ENCODE measurements around the gene G6PD. TPM values are rescaled to one million over a fixed set of nuclear protein-coding genes. Genes with fewer than 3 reads are reported as not detected.
A peak's percentile ranks its signal among the peaks of the same experiment; 100 is the strongest.

The G6PD gene
- total RNA-seq, 6 experiments from 2014 or later = 119 to 226 (median 192) TPM

DNA sequence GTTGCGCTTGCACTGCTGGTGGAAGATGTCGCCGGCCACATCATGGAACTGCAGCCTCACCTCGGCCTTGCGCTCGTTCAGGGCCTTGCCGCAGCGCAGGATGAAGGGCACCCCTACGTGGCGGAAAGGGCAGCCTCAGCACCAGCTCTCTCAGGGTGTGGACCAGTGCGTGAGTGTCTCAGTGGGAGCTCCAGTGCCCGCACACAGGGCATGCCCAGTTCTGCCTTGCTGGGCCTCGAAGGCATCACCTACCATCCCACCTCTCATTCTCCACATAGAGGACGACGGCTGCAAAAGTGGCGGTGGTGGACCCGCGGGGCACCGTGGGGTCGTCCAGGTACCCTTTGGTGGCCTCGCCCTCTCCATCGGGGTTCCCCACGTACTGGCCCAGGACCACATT, 14.0 kb downstream of the G6PD start:
- Mint-ChIP-seq H3K27me3 (ENCODE audit: insufficient read depth) (peaks cover 3% of the 10 kb centered on the region), H3K27ac (no peak overlapping the region), H3K9me3 (no peaks in the 10 kb centered on the region), H3K36me3 (ENCODE audit: low read depth) (no peaks in the 10 kb centered on the region), H3K4me3 (no peak overlapping the region), H3K4me1 (ENCODE audit: low read depth) (peaks cover under 1% of the 10 kb centered on the region; the same call in 1 of the 2 replicates)
- no peak for DNase-seq
- TF ChIP-seq, protein P1, sequence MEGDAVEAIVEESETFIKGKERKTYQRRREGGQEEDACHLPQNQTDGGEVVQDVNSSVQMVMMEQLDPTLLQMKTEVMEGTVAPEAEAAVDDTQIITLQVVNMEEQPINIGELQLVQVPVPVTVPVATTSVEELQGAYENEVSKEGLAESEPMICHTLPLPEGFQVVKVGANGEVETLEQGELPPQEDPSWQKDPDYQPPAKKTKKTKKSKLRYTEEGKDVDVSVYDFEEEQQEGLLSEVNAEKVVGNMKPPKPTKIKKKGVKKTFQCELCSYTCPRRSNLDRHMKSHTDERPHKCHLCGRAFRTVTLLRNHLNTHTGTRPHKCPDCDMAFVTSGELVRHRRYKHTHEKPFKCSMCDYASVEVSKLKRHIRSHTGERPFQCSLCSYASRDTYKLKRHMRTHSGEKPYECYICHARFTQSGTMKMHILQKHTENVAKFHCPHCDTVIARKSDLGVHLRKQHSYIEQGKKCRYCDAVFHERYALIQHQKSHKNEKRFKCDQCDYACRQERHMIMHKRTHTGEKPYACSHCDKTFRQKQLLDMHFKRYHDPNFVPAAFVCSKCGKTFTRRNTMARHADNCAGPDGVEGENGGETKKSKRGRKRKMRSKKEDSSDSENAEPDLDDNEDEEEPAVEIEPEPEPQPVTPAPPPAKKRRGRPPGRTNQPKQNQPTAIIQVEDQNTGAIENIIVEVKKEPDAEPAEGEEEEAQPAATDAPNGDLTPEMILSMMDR (IDR thresholded peaks at IDR 0.05) = no peak

DNA sequence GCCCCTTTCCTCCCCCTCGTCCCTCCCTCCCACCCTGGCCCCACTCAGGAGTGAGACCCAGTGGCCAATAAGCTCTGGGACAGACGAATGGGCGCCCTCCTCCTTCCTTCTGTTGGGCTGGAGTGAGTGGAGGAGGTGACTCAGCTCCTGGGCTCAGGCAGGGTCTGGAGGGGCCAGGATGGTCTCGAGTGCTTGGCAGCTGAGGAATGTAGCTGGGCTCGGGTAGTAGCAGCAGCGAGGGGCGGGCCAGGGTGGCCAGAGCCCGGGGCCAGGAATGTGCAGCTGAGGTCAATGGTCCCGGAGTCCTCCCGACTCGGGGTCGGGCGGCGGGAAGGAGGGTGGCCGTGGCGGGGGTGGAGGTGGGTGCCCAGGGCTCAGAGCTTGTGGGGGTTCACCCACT, 15.0 kb downstream of the G6PD start:
- no peak for DNase-seq
- TF ChIP-seq, protein P1 (IDR thresholded peaks at IDR 0.05) = no peak
- no peaks in the 10 kb centered on the region for H3K9me3 Mint-ChIP-seq
- no peak overlapping the region for H3K4me3 Mint-ChIP-seq
- peaks cover 11% of the 10 kb centered on the region for H3K4me1 Mint-ChIP-seq (ENCODE audit: low read depth)
- no peak overlapping the region for H3K27ac Mint-ChIP-seq
- H3K27me3 Mint-ChIP-seq (ENCODE audit: insufficient read depth) = peaks cover 3% of the 10 kb centered on the region
- H3K36me3 Mint-ChIP-seq (ENCODE audit: low read depth) = no peaks in the 10 kb centered on the region

DNA sequence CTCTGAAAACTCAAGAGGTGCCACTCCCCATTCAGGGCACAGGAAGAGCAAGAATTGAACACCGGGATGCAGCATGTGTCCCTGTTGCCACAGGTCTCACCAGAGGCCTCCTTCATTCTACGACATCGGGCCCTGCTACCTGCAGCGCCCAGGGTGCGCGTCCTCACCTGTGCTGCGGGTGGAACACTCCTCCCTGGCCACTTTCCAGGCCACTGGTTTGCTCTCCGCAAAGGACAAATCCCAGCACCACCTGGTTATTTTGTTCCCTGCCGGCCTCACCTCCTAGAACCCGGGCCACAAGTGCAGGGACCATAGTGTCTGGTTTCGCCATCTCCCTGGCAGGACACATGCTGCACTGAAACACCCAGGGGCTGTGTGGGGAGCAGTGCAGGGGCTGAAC, 16.4 kb downstream of the G6PD start:
- no peak overlapping the region for H3K4me3 Mint-ChIP-seq
- TF ChIP-seq, protein P1 (IDR thresholded peaks at IDR 0.05) = no peak
- peaks cover 17% of the 10 kb centered on the region for H3K4me1 Mint-ChIP-seq (ENCODE audit: low read depth)
- H3K27ac Mint-ChIP-seq = no peak overlapping the region; the same call in 1 of the 2 replicates
- no peak for DNase-seq
- peaks cover 3% of the 10 kb centered on the region; the same call in 1 of the 2 replicates for H3K27me3 Mint-ChIP-seq (ENCODE audit: insufficient read depth)
- no peaks in the 10 kb centered on the region for H3K9me3 Mint-ChIP-seq
- no peaks in the 10 kb centered on the region for H3K36me3 Mint-ChIP-seq (ENCODE audit: low read depth)

DNA sequence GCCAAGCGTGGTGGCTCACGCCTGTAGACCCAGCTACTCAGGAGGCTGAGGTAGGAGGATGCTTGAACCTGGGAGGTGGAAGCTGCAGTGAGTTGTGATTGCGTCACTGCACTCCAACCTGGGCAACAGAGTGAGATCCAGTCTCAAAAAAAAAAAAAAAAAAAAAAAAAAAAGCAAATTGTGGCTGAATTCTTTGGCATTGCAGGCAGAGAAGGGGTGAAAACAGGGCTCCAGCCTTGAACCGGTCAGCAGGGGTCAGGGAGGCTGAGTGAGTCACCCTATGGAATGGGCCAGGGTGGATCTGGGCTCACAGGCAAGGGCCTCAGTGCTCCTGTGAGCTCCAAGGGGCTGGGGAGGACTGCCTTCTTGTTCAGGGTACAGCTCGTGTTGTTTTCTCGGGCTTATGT, 17.4 kb downstream of the G6PD start:
- H3K27ac Mint-ChIP-seq = no peak overlapping the region
- TF ChIP-seq, protein P1 (IDR thresholded peaks at IDR 0.05) = no peak
- peaks cover 3% of the 10 kb centered on the region; the same call in 1 of the 2 replicates for H3K27me3 Mint-ChIP-seq (ENCODE audit: insufficient read depth)
- no peaks in the 10 kb centered on the region for H3K9me3 Mint-ChIP-seq
- H3K4me1 Mint-ChIP-seq (ENCODE audit: low read depth) = peaks cover 17% of the 10 kb centered on the region
- DNase-seq = peak; percentile 21
- no peaks in the 10 kb centered on the region for H3K36me3 Mint-ChIP-seq (ENCODE audit: low read depth)
- no peak overlapping the region for H3K4me3 Mint-ChIP-seq

DNA sequence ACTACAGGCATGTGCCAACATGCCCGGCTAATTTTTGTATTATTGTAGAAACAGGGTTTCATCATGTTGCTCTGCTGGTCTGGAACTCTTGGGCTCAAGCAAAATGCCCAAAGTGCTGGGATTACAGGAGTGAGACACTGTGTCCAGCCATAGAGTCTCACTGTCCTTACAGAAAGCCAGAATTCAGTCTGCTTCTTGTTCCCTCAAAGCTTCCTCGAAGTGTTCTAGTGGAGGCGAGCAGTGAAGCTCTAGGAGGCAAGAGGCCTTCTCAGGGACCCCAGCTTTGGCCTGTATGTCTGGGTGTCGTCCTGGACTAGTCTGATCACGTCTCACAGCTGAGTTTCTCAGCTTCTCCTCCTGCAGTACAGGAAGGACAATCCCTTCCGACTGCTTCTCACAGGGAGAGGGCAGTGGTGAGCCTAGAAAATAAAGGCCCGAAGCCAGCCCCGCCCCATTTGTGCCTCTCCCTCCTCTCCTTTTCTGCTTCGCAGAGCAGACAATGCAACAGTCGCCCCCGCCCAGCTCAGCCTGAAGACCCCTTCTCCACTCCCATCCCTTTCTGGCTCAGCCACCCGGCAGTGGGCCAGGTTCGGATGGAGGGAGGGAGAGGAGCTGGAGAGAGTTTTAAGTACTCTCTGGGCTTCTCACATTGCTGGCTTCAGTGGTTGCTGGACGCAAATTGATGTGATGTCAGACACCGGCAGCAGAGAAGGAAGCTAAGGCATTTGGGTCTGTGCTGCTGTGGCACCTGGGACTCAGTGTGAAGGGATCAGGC, 19.6 kb downstream of the G6PD start:
- H3K27ac Mint-ChIP-seq = peak overlapping the region; percentile 81
- peaks cover 3% of the 10 kb centered on the region; the same call in 1 of the 2 replicates for H3K27me3 Mint-ChIP-seq (ENCODE audit: insufficient read depth)
- TF ChIP-seq, protein P1 (IDR thresholded peaks at IDR 0.05) = peak; percentile 63
- H3K4me1 Mint-ChIP-seq (ENCODE audit: low read depth) = peaks cover 17% of the 10 kb centered on the region
- no peaks in the 10 kb centered on the region for H3K36me3 Mint-ChIP-seq (ENCODE audit: low read depth)
- H3K9me3 Mint-ChIP-seq = no peaks in the 10 kb centered on the region
- peak overlapping the region; percentile 37; the same call in 1 of the 2 replicates for H3K4me3 Mint-ChIP-seq
- DNase-seq = peak; percentile 56

Measured in HFFc6 (cell line).